ENCODE data around the gene MYO6. TPM values are rescaled to one million over a fixed set of nuclear protein-coding genes. Genes with fewer than 3 reads are reported as not detected.
A peak's percentile ranks its signal among the peaks of the same experiment; 100 is the strongest.

MYO6 gene
- polyA plus RNA-seq, 4 donors = 43.7 to 140 (median 106) TPM

- no peaks in the 10 kb centered on the region for H3K9me3 ChIP-seq (ENCODE audit: control insufficient read depth in 2 of 2, insufficient read depth in 1 of 2, low read depth in 1 of 2, low read length in 1 of 2)
- DNase-seq (no peak), FAIRE-seq (no peak)
- no peaks in the 10 kb centered on the region for H3K36me3 ChIP-seq (ENCODE audit: control insufficient read depth in 3 of 3, insufficient read depth in 2 of 3, low read depth in 1 of 3, low read length in 3 of 3)
- H3K27me3 ChIP-seq (ENCODE audit: control insufficient read depth in 3 of 3, insufficient read depth in 3 of 3, low read length in 3 of 3) = no peaks in the 10 kb centered on the region
- no peak overlapping the region for H3K27ac ChIP-seq (ENCODE audit: low read depth in 1 of 3, low read length in 2 of 3)
- H3K4me1 ChIP-seq (ENCODE audit: control insufficient read depth in 3 of 3, insufficient read depth in 2 of 3, low read depth in 1 of 3, low read length in 2 of 3) = no peaks in the 10 kb centered on the region
- no peak overlapping the region for H3K4me3 ChIP-seq (ENCODE audit: low read depth in 1 of 3, low read length in 3 of 3)
- WGBS, 3 donors = 90 to 91% (median 91%) methylated on average over 5 of the region's 5 CpGs
Observed at GRCh38 chr6:75926293-75927168, 177.5 kb downstream of the MYO6 start.

- H3K9me3 ChIP-seq (ENCODE audit: control insufficient read depth in 2 of 2, insufficient read depth in 1 of 2, low read depth in 1 of 2, low read length in 1 of 2) = no peaks in the 10 kb centered on the region
- H3K4me1 ChIP-seq (ENCODE audit: control insufficient read depth in 3 of 3, insufficient read depth in 2 of 3, low read depth in 1 of 3, low read length in 2 of 3) = peaks cover 0 to 6% (median 2%) of the 10 kb centered on the region in 3 donors
- peaks cover 0 to 15% (median 0%) of the 10 kb centered on the region in 3 donors for H3K27me3 ChIP-seq (ENCODE audit: control insufficient read depth in 3 of 3, insufficient read depth in 3 of 3, low read length in 3 of 3)
- no peak overlapping the region for H3K27ac ChIP-seq (ENCODE audit: low read depth in 1 of 3, low read length in 2 of 3)
- no peak overlapping the region for H3K4me3 ChIP-seq (ENCODE audit: low read depth in 1 of 3, low read length in 3 of 3)
- DNase-seq = no peak
- no peak for FAIRE-seq
- H3K36me3 ChIP-seq (ENCODE audit: control insufficient read depth in 3 of 3, insufficient read depth in 2 of 3, low read depth in 1 of 3, low read length in 3 of 3) = no peaks in the 10 kb centered on the region
- WGBS, 3 donors = 77 to 87% (median 86%) methylated on average over 11 of the region's 11 CpGs
Observed at GRCh38 chr6:75931011-75931680, 182.1 kb downstream of the MYO6 start.

GRCh38 chr6:75932067-75932466 lies 183.0 kb downstream of the MYO6 start:
- Histone ChIP-seq H3K9me3 (ENCODE audit: control insufficient read depth in 2 of 2, insufficient read depth in 1 of 2, low read depth in 1 of 2, low read length in 1 of 2) (no peaks in the 10 kb centered on the region), H3K4me1 (ENCODE audit: control insufficient read depth in 3 of 3, insufficient read depth in 2 of 3, low read depth in 1 of 3, low read length in 2 of 3) (peaks cover 0 to 6% (median 2%) of the 10 kb centered on the region in 3 donors), H3K27me3 (ENCODE audit: control insufficient read depth in 3 of 3, insufficient read depth in 3 of 3, low read length in 3 of 3) (peaks cover 0 to 19% (median 2%) of the 10 kb centered on the region in 3 donors), H3K36me3 (ENCODE audit: control insufficient read depth in 3 of 3, insufficient read depth in 2 of 3, low read depth in 1 of 3, low read length in 3 of 3) (no peaks in the 10 kb centered on the region), H3K27ac (ENCODE audit: low read depth in 1 of 3, low read length in 2 of 3) (no peak overlapping the region), H3K4me3 (ENCODE audit: low read depth in 1 of 3, low read length in 3 of 3) (no peak overlapping the region)
- 20 to 54% (median 40%) methylated on average over 5 of the region's 5 CpGs for WGBS, 3 donors
- peak; percentile 23 to 37 for DNase-seq
- no peak for FAIRE-seq

- Histone ChIP-seq H3K36me3 (ENCODE audit: control insufficient read depth in 3 of 3, insufficient read depth in 2 of 3, low read depth in 1 of 3, low read length in 3 of 3) (no peaks in the 10 kb centered on the region), H3K27ac (ENCODE audit: low read depth in 1 of 3, low read length in 2 of 3) (no peak overlapping the region), H3K4me1 (ENCODE audit: control insufficient read depth in 3 of 3, insufficient read depth in 2 of 3, low read depth in 1 of 3, low read length in 2 of 3) (peaks cover 0 to 6% (median 2%) of the 10 kb centered on the region in 3 donors), H3K9me3 (ENCODE audit: control insufficient read depth in 2 of 2, insufficient read depth in 1 of 2, low read depth in 1 of 2, low read length in 1 of 2) (no peaks in the 10 kb centered on the region), H3K4me3 (ENCODE audit: low read depth in 1 of 3, low read length in 3 of 3) (no peak overlapping the region), H3K27me3 (ENCODE audit: control insufficient read depth in 3 of 3, insufficient read depth in 3 of 3, low read length in 3 of 3) (peaks cover 0 to 19% (median 2%) of the 10 kb centered on the region in 3 donors)
- WGBS, 3 donors = 69 to 76% (median 75%) methylated on average over 7 of the region's 7 CpGs
- DNase-seq (no peak), FAIRE-seq (no peak)
Observed at GRCh38 chr6:75933387-75933975, 184.4 kb downstream of the MYO6 start.

GRCh38 chr6:75934643-75935472 lies 185.8 kb downstream of the MYO6 start:
- 2 to 4% (median 4%) methylated on average over 32 of the region's 32 CpGs for WGBS, 3 donors
- Histone ChIP-seq H3K27me3 (ENCODE audit: control insufficient read depth in 3 of 3, insufficient read depth in 3 of 3, low read length in 3 of 3) (peaks cover 0 to 19% (median 2%) of the 10 kb centered on the region in 3 donors), H3K9me3 (ENCODE audit: control insufficient read depth in 2 of 2, insufficient read depth in 1 of 2, low read depth in 1 of 2, low read length in 1 of 2) (no peaks in the 10 kb centered on the region), H3K4me1 (ENCODE audit: control insufficient read depth in 3 of 3, insufficient read depth in 2 of 3, low read depth in 1 of 3, low read length in 2 of 3) (peaks cover 0 to 6% (median 2%) of the 10 kb centered on the region in 3 donors), H3K27ac (ENCODE audit: low read depth in 1 of 3, low read length in 2 of 3) (no peak overlapping the region), H3K36me3 (ENCODE audit: control insufficient read depth in 3 of 3, insufficient read depth in 2 of 3, low read depth in 1 of 3, low read length in 3 of 3) (no peaks in the 10 kb centered on the region), H3K4me3 (ENCODE audit: low read depth in 1 of 3, low read length in 3 of 3) (peak overlapping the region in 2 of 3 donors; percentile 24 to 40)
- no peak for FAIRE-seq
- peak; percentile 68 to 78 for DNase-seq

- WGBS, 3 donors = 31 to 45% (median 35%) methylated on average over 12 of the region's 12 CpGs
- FAIRE-seq = no peak
- peak overlapping the region in 1 of 3 donors; percentile 40 for H3K4me3 ChIP-seq (ENCODE audit: low read depth in 1 of 3, low read length in 3 of 3)
Observed at GRCh38 chr6:75935473-75935793, 186.4 kb downstream of the MYO6 start.

GRCh38 chr6:75936682-75937081 lies 187.6 kb downstream of the MYO6 start:
- DNase-seq = no peak
- no peaks in the 10 kb centered on the region for H3K36me3 ChIP-seq (ENCODE audit: control insufficient read depth in 3 of 3, insufficient read depth in 2 of 3, low read depth in 1 of 3, low read length in 3 of 3)
- no peak for FAIRE-seq
- H3K4me1 ChIP-seq (ENCODE audit: control insufficient read depth in 3 of 3, insufficient read depth in 2 of 3, low read depth in 1 of 3, low read length in 2 of 3) = peaks cover 0 to 6% (median 2%) of the 10 kb centered on the region in 3 donors
- H3K4me3 ChIP-seq (ENCODE audit: low read depth in 1 of 3, low read length in 3 of 3) = no peak overlapping the region
- 69 to 80% (median 78%) methylated on average over 3 of the region's 3 CpGs for WGBS, 3 donors
- H3K27me3 ChIP-seq (ENCODE audit: control insufficient read depth in 3 of 3, insufficient read depth in 3 of 3, low read length in 3 of 3) = peaks cover 0 to 19% (median 2%) of the 10 kb centered on the region in 3 donors
- no peak overlapping the region for H3K27ac ChIP-seq (ENCODE audit: low read depth in 1 of 3, low read length in 2 of 3)
- H3K9me3 ChIP-seq (ENCODE audit: control insufficient read depth in 2 of 2, insufficient read depth in 1 of 2, low read depth in 1 of 2, low read length in 1 of 2) = no peaks in the 10 kb centered on the region

More at GRCh38 chr6:75935473-75935793, 186.4 kb downstream of the MYO6 start:
- peaks cover 0 to 19% (median 2%) of the 10 kb centered on the region in 3 donors for H3K27me3 ChIP-seq (ENCODE audit: control insufficient read depth in 3 of 3, insufficient read depth in 3 of 3, low read length in 3 of 3)
- no peaks in the 10 kb centered on the region for H3K9me3 ChIP-seq (ENCODE audit: control insufficient read depth in 2 of 2, insufficient read depth in 1 of 2, low read depth in 1 of 2, low read length in 1 of 2)
- no peak overlapping the region for H3K27ac ChIP-seq (ENCODE audit: low read depth in 1 of 3, low read length in 2 of 3)
- no peak for DNase-seq
- no peaks in the 10 kb centered on the region for H3K36me3 ChIP-seq (ENCODE audit: control insufficient read depth in 3 of 3, insufficient read depth in 2 of 3, low read depth in 1 of 3, low read length in 3 of 3)
- peaks cover 0 to 6% (median 2%) of the 10 kb centered on the region in 3 donors for H3K4me1 ChIP-seq (ENCODE audit: control insufficient read depth in 3 of 3, insufficient read depth in 2 of 3, low read depth in 1 of 3, low read length in 2 of 3)
